HepG2 (cell line): ENCODE results near the gene RERE. TPM values are rescaled to one million over a fixed set of nuclear protein-coding genes. Genes with fewer than 3 reads are reported as not detected.

Source experiments
- AGO2 ChIP-seq: fragments of 200-400 bp; formaldehyde crosslinking; optimal IDR thresholded peaks from 2 replicates; pipeline ENCODE3; 2017; ENCODE audit warnings: mild to moderate bottlenecking, low read depth, low read length, moderate library complexity
- DMAP1 ChIP-seq: IDR thresholded peaks from 2 replicates; pipeline ENCODE4 v1.6.1; 2016
- FOSL1 ChIP-seq: sonication (generic); formaldehyde crosslinking; IDR thresholded peaks from 2 replicates; pipeline ENCODE4 v1.9.0; 2021; ENCODE audit warnings: missing genetic modification reagents, borderline replicate concordance
- GLI4 ChIP-seq: sonication (generic); formaldehyde crosslinking; IDR thresholded peaks from 2 replicates; pipeline ENCODE4 v1.5.1; 2020; ENCODE audit warnings: missing genetic modification reagents, mild to moderate bottlenecking, moderate library complexity, borderline replicate concordance
- HIVEP1 ChIP-seq: sonication (generic); formaldehyde crosslinking; IDR thresholded peaks from 2 replicates; pipeline ENCODE4 v1.4.0; 2020; ENCODE audit warnings: mild to moderate bottlenecking, missing genetic modification reagents
- IRF1 ChIP-seq: sonication (generic); formaldehyde crosslinking; IDR thresholded peaks from 2 replicates; pipeline ENCODE4 v1.4.0; 2020; ENCODE audit warnings: low read depth, mild to moderate bottlenecking, missing genetic modification reagents
- IRX3 ChIP-seq: sonication (generic); formaldehyde crosslinking; IDR thresholded peaks from 2 replicates; pipeline ENCODE4 v1.8.1; 2023; ENCODE audit warnings: mild to moderate bottlenecking, low read depth, missing genetic modification reagents, borderline replicate concordance
- KLF13 ChIP-seq: sonication (generic); formaldehyde crosslinking; IDR thresholded peaks from 2 replicates; pipeline ENCODE4 v1.4.0; 2020; ENCODE audit warnings: mild to moderate bottlenecking, missing genetic modification reagents
- KLF16 ChIP-seq, 2 experiments: sonication (generic) in 1 of 2; formaldehyde crosslinking in 1 of 2; IDR thresholded peaks; 2 replicates each; pipeline versions ENCODE4 v1.6.1 to v1.8.0; 2016 to 2023; ENCODE audit warnings: missing genetic modification reagents in 2 of 2, missing compliant biosample characterization in 1 of 2
- KLF6 ChIP-seq: IDR thresholded peaks from 2 replicates; pipeline ENCODE4 v1.8.0; 2016; ENCODE audit warnings: missing biosample characterization, missing genetic modification reagents
- MBNL3 ChIP-seq: fragments of 250-450 bp; sonication (Bioruptor Pico); conservative IDR thresholded peaks from 2 replicates; pipeline ENCODE4 v1.8.0; 2022; ENCODE audit warnings: mild to moderate bottlenecking, inconsistent platforms
- MLLT10 ChIP-seq: sonication (generic); formaldehyde crosslinking; IDR thresholded peaks from 2 replicates; pipeline ENCODE4 v1.4.0; 2020; ENCODE audit warnings: missing genetic modification reagents
- NFE2L2 ChIP-seq: fragments of 150-350 bp; IDR thresholded peaks from 2 replicates; pipeline ENCODE4 v1.6.1; 2014; ENCODE audit warnings: low read length
- NRL ChIP-seq: sonication (generic); formaldehyde crosslinking; IDR thresholded peaks from 2 replicates; pipeline ENCODE4 v1.5.0; 2020; ENCODE audit warnings: missing genetic modification reagents, mild to moderate bottlenecking, moderate library complexity, borderline replicate concordance
- RBM22 ChIP-seq: fragments of 200-400 bp; formaldehyde crosslinking; optimal IDR thresholded peaks from 2 replicates; pipeline ENCODE3; 2017; ENCODE audit warnings: mild to moderate bottlenecking, low read length, moderate library complexity
- SIN3B ChIP-seq: fragments of 150-350 bp; IDR thresholded peaks from 2 replicates; pipeline ENCODE4 v1.6.1; 2014; ENCODE audit warnings: low read length
- STAT5B ChIP-seq: sonication (generic); formaldehyde crosslinking; IDR thresholded peaks from 2 replicates; pipeline ENCODE4 v1.4.0; 2020; ENCODE audit warnings: missing genetic modification reagents
- TCF7L2 ChIP-seq: IDR thresholded peaks from 2 replicates; pipeline ENCODE4 v1.6.1; 2011; ENCODE audit warnings: mild to moderate bottlenecking, low read depth, low read length, moderate library complexity
- TEAD3 ChIP-seq: optimal IDR thresholded peaks from 2 replicates; pipeline ENCODE3; 2016; ENCODE audit warnings: borderline replicate concordance
- TGIF2 ChIP-seq: IDR thresholded peaks from 2 replicates; pipeline ENCODE4 v1.6.1; 2016; ENCODE audit warnings: control low read depth, missing compliant biosample characterization
- THAP7 ChIP-seq: sonication (generic); formaldehyde crosslinking; IDR thresholded peaks from 2 replicates; pipeline ENCODE4 v1.8.1; 2023; ENCODE audit warnings: mild to moderate bottlenecking, missing genetic modification reagents
- UBTF ChIP-seq: sonication (generic); formaldehyde crosslinking; IDR thresholded peaks from 2 replicates; pipeline ENCODE4 v1.4.0; 2020; ENCODE audit warnings: mild to moderate bottlenecking, missing genetic modification reagents
- ZFP37 ChIP-seq: sonication (generic); formaldehyde crosslinking; IDR thresholded peaks from 2 replicates; pipeline ENCODE4 v1.4.0; 2020; ENCODE audit warnings: missing genetic modification reagents, borderline replicate concordance
- ZNF770 ChIP-seq: sonication (generic); formaldehyde crosslinking; IDR thresholded peaks from 2 replicates; pipeline ENCODE4 v1.5.0; 2020; ENCODE audit warnings: mild to moderate bottlenecking, missing genetic modification reagents
- ZNF775 ChIP-seq: sonication (generic); formaldehyde crosslinking; IDR thresholded peaks from 2 replicates; pipeline ENCODE4 v1.4.0; 2020; ENCODE audit warnings: missing genetic modification reagents, mild to moderate bottlenecking, moderate library complexity, borderline replicate concordance
- ZNF792 ChIP-seq: IDR thresholded peaks from 2 replicates; pipeline ENCODE4 v1.6.1; 2016
- polyA plus RNA-seq, 8 experiments: library from polyadenylated mRNA; depleted of rRNA in 3 of 8; stranded (reverse) in 7 of 8; unstranded in 1 of 8; fragments of >200 nt; fragmentation: Illumina TruSeq in 4 of 8; extraction: Trizol in 4 of 8; gene quantifications; 2 replicates each; pipeline versions ENCODE4 v1.2.1 to v1.2.3, GENCODE V29; 2011 to 2016; ENCODE audit warnings: low read depth in 4 of 8, missing spikeins in 1 of 8, mixed read lengths in 1 of 8; ENCODE audit not compliant: insufficient read depth in 1 of 8
- total RNA-seq, 5 experiments: library from RNA; depleted of rRNA; stranded (reverse); fragments of >200 nt; fragmentation: Illumina TruSeq; extraction: Trizol; gene quantifications; 2 replicates each; pipeline ENCODE4 v1.2.3, GENCODE V29; 2016; ENCODE audit warnings: low read depth in 1 of 5

Gene RERE
- total and polyA plus RNA-seq, 2 of the 13 experiments (the other 11 are each of a cell fraction or from before 2014, with no cell fraction given), result 18.3 to 21.9 TPM

GRCh38 chr1:8817412-8818324 lies at the start of gene RERE (continued):
- TF ChIP-seq TCF7L2 (no peak), TEAD3 (CRISPR knock-in tag) (no peak), KLF13 (no peak), THAP7 (CRISPR knock-in tag) (no peak), UBTF (CRISPR knock-in tag) (peak; percentile 78), KLF6 (CRISPR knock-in tag) (no peak), ZFP37 (CRISPR knock-in tag) (no peak), ZNF770 (CRISPR knock-in tag) (no peak), ZNF792 (CRISPR knock-in tag) (peak; percentile 83), RBM22 (no peak), FOSL1 (CRISPR knock-in tag) (no peak), GLI4 (no peak; the same call in 1 of the 2 replicates), HIVEP1 (no peak), KLF16 (CRISPR knock-in tag; IDR thresholded peaks at IDR 0.05) (peak in 1 of 2 experiments; percentile 79; a peak in 2 of 4 replicates), SIN3B (no peak), NRL (CRISPR knock-in tag) (no peak), AGO2 (peak; percentile 11), STAT5B (CRISPR knock-in tag) (no peak), IRX3 (CRISPR knock-in tag) (no peak), TGIF2 (CRISPR knock-in tag) (no peak), ZNF775 (CRISPR knock-in tag) (no peak), MBNL3 (CRISPR knock-in tag) (no peak), MLLT10 (CRISPR knock-in tag) (no peak), DMAP1 (CRISPR knock-in tag) (peak; percentile 45; the same call in 1 of the 2 replicates), NFE2L2 (no peak), IRF1 (CRISPR knock-in tag) (no peak)
